HL-60 (cell line): ENCODE measurements around the gene CALM1.

Source experiments
- DNase-seq, 2 experiments: peaks; one replicate each; pipeline ENCODE4 v3.0.0-alpha.2; 2010 to 2020; ENCODE audit warnings: low read depth in 1 of 2, low spot score in 1 of 2
- H3K27ac ChIP-seq: fragments of 250-450 bp; sonication (Bioruptor Pico); replicated peaks from 2 replicates; pipeline ENCODE4 v1.5.1; 2020; ENCODE audit warnings: mild to moderate bottlenecking, moderate library complexity
- H3K27me3 ChIP-seq: fragments of 250-450 bp; sonication (Bioruptor Pico); 2 replicates; pipeline ENCODE4 v1.5.1; 2021; ENCODE audit warnings: mild to moderate bottlenecking, moderate library complexity; ENCODE audit not compliant: insufficient read depth, poor library complexity, severe bottlenecking
- H3K4me3 ChIP-seq: replicated peaks from 2 replicates; pipeline ENCODE4 v1.5.1; 2011; ENCODE audit warnings: mild to moderate bottlenecking, control low read depth, low read length; ENCODE audit not compliant: insufficient read depth
- GABPA ChIP-seq: IDR thresholded peaks from 2 replicates; pipeline ENCODE4 v1.6.1; 2012; ENCODE audit warnings: low read depth
- POLR2AphosphoS5 ChIP-seq: IDR thresholded peaks from 2 replicates; pipeline ENCODE4 v1.6.1; 2012; ENCODE audit warnings: low read depth
- SPI1 ChIP-seq: IDR thresholded peaks from 2 replicates; pipeline ENCODE4 v1.6.1; 2012; ENCODE audit warnings: low read depth, mild to moderate bottlenecking, borderline replicate concordance
- TF ChIP-seq, protein P1 (sequence below): IDR thresholded peaks from 2 replicates; pipeline ENCODE4 v1.6.1; 2012; ENCODE audit warnings: low read depth; ENCODE audit not compliant: insufficient replicate concordance
- TF ChIP-seq, protein P2 (sequence below): IDR thresholded peaks from one replicate; pipeline ENCODE4 v1.5.1; 2011; ENCODE audit warnings: low read length, control low read depth, inconsistent platforms; ENCODE audit not compliant: insufficient read depth

CALM1 gene

DNA sequence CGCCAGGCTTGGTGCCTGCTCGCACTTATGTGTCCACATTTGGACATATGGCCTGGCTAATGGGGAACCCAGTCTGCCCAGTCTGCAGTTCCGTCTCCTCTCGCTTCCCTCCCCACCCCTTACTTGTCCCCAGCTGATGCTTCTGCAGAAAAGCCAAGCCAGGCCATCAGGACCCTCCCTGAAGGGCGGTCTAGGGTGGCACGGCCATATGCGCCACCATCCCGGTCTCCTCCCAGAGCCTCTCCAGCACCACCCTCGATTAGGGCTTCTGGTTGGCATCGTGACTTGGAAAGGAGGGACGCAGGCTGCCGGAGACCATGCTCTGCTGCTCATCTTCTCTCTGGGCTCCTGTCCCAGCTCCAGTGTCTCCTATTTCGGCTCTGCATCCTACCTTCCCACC is 54.6 kb downstream of the CALM1 start:
- no peak for DNase-seq
- Histone ChIP-seq H3K27me3 (no peaks in the 10 kb centered on the region), H3K27ac (no peak overlapping the region), H3K4me3 (no peak overlapping the region)
- no peak for TF ChIP-seq GABPA
- TF ChIP-seq, protein P1, sequence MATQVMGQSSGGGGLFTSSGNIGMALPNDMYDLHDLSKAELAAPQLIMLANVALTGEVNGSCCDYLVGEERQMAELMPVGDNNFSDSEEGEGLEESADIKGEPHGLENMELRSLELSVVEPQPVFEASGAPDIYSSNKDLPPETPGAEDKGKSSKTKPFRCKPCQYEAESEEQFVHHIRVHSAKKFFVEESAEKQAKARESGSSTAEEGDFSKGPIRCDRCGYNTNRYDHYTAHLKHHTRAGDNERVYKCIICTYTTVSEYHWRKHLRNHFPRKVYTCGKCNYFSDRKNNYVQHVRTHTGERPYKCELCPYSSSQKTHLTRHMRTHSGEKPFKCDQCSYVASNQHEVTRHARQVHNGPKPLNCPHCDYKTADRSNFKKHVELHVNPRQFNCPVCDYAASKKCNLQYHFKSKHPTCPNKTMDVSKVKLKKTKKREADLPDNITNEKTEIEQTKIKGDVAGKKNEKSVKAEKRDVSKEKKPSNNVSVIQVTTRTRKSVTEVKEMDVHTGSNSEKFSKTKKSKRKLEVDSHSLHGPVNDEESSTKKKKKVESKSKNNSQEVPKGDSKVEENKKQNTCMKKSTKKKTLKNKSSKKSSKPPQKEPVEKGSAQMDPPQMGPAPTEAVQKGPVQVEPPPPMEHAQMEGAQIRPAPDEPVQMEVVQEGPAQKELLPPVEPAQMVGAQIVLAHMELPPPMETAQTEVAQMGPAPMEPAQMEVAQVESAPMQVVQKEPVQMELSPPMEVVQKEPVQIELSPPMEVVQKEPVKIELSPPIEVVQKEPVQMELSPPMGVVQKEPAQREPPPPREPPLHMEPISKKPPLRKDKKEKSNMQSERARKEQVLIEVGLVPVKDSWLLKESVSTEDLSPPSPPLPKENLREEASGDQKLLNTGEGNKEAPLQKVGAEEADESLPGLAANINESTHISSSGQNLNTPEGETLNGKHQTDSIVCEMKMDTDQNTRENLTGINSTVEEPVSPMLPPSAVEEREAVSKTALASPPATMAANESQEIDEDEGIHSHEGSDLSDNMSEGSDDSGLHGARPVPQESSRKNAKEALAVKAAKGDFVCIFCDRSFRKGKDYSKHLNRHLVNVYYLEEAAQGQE = no peak
- TF ChIP-seq, protein P2, sequence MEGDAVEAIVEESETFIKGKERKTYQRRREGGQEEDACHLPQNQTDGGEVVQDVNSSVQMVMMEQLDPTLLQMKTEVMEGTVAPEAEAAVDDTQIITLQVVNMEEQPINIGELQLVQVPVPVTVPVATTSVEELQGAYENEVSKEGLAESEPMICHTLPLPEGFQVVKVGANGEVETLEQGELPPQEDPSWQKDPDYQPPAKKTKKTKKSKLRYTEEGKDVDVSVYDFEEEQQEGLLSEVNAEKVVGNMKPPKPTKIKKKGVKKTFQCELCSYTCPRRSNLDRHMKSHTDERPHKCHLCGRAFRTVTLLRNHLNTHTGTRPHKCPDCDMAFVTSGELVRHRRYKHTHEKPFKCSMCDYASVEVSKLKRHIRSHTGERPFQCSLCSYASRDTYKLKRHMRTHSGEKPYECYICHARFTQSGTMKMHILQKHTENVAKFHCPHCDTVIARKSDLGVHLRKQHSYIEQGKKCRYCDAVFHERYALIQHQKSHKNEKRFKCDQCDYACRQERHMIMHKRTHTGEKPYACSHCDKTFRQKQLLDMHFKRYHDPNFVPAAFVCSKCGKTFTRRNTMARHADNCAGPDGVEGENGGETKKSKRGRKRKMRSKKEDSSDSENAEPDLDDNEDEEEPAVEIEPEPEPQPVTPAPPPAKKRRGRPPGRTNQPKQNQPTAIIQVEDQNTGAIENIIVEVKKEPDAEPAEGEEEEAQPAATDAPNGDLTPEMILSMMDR = no peak
- no peak for TF ChIP-seq SPI1
- no peak for TF ChIP-seq POLR2AphosphoS5

DNA sequence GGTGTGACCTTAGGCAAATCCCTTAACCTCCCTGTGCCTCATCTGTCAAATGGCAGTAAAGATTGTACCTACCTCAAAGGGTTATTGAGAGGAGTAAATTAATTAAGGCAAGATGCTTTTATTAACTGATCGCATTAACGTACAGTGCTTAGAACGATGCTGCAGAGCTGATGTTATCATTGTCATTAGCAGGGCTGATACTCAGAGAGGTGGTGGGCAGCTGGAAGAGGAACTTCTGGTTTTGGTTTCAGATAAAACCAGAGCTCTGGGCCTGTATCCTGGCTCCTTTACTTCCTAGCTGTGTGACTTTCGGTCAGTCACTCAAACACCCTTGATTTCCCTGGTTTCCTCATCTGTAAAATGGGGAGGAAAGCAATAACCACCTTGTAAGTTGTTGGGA is 55.1 kb downstream of the CALM1 start:
- TF ChIP-seq POLR2AphosphoS5 (no peak), GABPA (no peak), SPI1 (no peak)
- TF ChIP-seq, protein P1 = no peak
- TF ChIP-seq, protein P2 = no peak
- DNase-seq = no peak
- Histone ChIP-seq H3K27ac (no peak overlapping the region), H3K27me3 (no peaks in the 10 kb centered on the region), H3K4me3 (no peak overlapping the region)

DNA sequence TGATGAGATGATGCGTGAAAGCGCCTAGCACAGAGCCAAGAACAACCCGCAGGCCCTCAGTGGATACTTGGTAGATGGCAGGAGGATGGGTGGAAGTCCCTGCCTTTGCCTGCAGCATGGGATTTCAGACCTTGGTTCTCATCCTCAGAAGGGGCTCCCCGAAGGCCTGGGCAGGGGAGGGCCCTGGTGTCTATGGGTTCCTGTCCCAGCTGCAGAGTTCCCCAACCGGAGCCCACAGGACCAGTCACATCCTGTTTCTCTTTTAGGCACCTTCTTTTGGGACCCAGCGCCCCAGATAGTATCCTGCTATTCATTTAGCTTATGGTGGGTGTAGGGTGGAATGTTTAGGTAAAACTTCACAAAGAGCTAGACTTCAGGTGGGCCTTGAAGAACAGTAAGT is 55.5 kb downstream of the CALM1 start:
- Histone ChIP-seq H3K27me3 (no peaks in the 10 kb centered on the region), H3K4me3 (no peak overlapping the region), H3K27ac (no peak overlapping the region)
- TF ChIP-seq, protein P1 = no peak
- TF ChIP-seq SPI1 (no peak), GABPA (no peak), POLR2AphosphoS5 (no peak)
- TF ChIP-seq, protein P2 = no peak
- no peak for DNase-seq
